Embryonic facial prominence (tissue), 1 donor: Measurements from ENCODE around the gene GUCA2A.

Source experiments
- DNase-seq: peaks from one replicate; pipeline ENCODE4 v3.0.0-alpha.2; 2016; ENCODE audit errors: extremely low spot score

GUCA2A gene

GRCh38 chr1:42153624-42154023, 10.9 kb downstream of the GUCA2A start:
- no peak for DNase-seq

GRCh38 chr1:42152907-42153600, 11.5 kb downstream of the GUCA2A start, which contains the start of gene GUCA2B:
TSS of gene GUCA2B (plus strand) at chr1:42153410. CDS start at chr1:42153451, 41 bp downstream.
- no peak for DNase-seq

GRCh38 chr1:42152119-42152518, 12.4 kb downstream of the GUCA2A start:
- no peak for DNase-seq

- DNase-seq: no peak
These were observed 13.9 kb downstream of the GUCA2A start for GRCh38 chr1:42150651-42151050.

GRCh38 chr1:42148166-42148565, 16.4 kb downstream of the GUCA2A start:
- DNase-seq: no peak

GRCh38 chr1:42146626-42147320, 17.8 kb downstream of the GUCA2A start:
- no peak for DNase-seq

GRCh38 chr1:42145764-42146625, 18.6 kb downstream of the GUCA2A start:
- no peak for DNase-seq

- no peak for DNase-seq
These were observed 19.2 kb downstream of the GUCA2A start for GRCh38 chr1:42145389-42145716.

- no peak for DNase-seq
These were observed 19.7 kb downstream of the GUCA2A start for GRCh38 chr1:42144711-42145388.

GRCh38 chr1:42143896-42144710, 20.4 kb downstream of the GUCA2A start:
- no peak for DNase-seq

- no peak for DNase-seq
These were observed 21.5 kb downstream of the GUCA2A start for GRCh38 chr1:42142894-42143675.

- no peak for DNase-seq
These were observed 22.6 kb downstream of the GUCA2A start for GRCh38 chr1:42141978-42142377.

GRCh38 chr1:42140191-42140590, 24.4 kb downstream of the GUCA2A start:
- DNase-seq: no peak

- no peak for DNase-seq
These were observed 25.1 kb downstream of the GUCA2A start for GRCh38 chr1:42139444-42139843.

- DNase-seq: no peak
These were observed 26.0 kb downstream of the GUCA2A start for GRCh38 chr1:42138586-42138985.

- no peak for DNase-seq
These were observed 26.8 kb downstream of the GUCA2A start for GRCh38 chr1:42137766-42138165.

GRCh38 chr1:42136466-42136865, 28.1 kb downstream of the GUCA2A start:
- no peak for DNase-seq

GRCh38 chr1:42135426-42135825, 29.1 kb downstream of the GUCA2A start:
- no peak for DNase-seq

- DNase-seq: no peak
These were observed 30.6 kb downstream of the GUCA2A start for GRCh38 chr1:42133809-42134526.

GRCh38 chr1:42133390-42133789, 31.2 kb downstream of the GUCA2A start:
- no peak for DNase-seq
